Measurements from ENCODE around the gene CRABP2.

The CRABP2 gene

DNA sequence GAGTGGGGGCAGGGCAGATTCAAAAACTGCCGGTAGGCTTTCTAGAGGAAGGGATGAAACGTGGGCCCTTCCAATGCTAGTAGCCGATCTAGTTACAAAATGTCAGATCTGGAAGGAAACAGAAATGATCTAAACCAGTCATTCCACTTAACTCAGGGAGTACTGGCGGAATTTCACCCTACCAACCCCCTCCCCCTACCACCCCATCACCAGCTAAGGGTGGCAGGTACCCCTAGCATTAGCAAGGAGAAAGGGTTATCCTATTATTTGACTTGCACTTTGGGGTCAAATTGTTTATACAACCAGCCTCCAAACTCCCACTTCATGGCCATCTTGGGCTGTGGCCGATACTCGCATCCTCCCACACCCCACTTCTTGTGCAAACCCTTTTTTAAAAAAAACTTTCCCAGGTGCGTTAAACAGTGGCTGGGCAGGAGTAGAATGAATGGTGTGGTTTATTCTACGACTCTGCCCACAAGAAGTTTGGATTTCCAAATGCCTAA is 36.1 kb upstream of the CRABP2 start:
- no peak for DNase-seq (ENCODE audit: low read depth)

DNA sequence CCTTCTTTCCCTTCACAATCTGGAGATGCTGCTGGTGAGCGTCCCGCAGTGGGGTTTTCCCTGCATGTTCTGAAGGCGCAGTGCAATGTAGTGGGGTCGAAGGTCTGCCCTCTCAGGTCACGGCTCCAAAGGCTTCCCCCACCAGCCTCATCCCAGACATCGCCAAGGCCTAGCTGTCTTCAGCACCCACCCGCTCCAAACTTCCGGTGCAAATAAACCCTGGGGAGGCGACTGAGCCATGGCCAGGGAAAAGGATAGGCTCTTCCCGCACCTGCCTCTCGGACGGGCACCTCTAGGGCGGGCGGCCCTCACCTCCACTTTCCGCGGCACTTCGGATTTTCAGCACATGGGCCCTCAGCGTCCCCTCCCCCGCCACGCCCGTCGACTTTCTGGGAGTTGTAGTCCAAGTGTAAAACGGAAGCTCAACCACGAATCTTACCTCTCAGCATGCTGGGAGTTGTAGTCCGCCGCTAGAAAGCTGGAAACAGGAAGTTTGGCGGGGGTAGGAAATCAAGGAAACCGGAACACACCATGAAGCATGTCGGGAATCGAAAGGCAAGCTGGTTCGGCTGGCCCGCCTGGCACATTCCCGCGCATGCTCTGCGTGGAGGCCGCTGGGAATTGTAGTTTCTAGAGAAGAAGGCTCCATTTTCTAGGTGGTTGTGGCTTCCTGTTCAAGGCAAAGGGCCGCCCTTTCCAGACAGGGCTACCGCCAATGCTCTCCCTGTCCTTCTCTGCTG is 35.5 kb upstream of the CRABP2 start, which contains the start of gene MRPL24:
MRPL24 (minus strand) TSS at position 348 of the 740 bp plus-strand sequence. CDS start 2,384 bp downstream, outside the sequence.
- peak; percentile 95 for DNase-seq (ENCODE audit: low read depth)

DNA sequence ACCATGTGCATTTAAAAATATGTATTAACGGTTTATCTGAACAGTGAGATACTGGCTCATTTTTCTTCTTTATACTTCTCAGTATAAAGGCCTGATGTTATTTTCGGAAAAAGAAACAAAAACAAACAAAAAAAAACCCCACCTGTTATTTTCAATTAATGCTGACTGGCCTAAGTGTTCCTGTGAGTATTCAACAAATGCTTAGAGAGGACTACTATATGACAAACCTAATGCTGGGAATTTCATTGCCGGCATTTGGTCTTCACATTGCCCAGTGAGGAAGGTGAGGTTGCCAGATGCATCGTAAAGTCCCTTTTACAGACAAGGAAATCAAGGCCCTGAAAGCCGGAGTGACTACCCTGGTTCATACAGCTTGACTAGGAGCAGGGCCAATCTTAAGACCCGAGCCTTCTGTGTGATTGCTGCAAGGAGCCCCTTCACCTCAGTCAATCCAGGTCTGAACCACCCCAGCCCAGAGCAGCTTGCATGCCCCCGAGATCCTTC is 34.9 kb upstream of the CRABP2 start:
- no peak for DNase-seq (ENCODE audit: low read depth)

DNA sequence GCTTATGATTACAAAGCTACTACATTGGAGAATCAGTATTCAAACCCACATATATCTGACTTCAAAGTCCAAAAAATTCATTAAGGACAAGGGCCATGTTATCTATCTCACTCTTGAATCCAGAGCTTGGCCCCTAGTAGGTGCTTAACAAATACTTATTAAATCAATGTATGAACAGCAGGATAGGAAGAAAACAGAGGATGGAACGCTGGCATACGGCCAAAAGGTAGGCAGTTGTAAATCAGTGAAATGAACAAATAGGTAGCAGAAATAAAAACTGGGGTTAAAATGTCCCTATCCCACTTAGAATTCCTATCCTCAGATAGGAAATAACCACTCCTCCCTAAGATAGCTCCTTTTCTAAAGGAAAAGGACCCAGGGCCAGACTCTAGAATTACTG is 33.5 kb upstream of the CRABP2 start:
- DNase-seq (ENCODE audit: low read depth), result no peak

DNA sequence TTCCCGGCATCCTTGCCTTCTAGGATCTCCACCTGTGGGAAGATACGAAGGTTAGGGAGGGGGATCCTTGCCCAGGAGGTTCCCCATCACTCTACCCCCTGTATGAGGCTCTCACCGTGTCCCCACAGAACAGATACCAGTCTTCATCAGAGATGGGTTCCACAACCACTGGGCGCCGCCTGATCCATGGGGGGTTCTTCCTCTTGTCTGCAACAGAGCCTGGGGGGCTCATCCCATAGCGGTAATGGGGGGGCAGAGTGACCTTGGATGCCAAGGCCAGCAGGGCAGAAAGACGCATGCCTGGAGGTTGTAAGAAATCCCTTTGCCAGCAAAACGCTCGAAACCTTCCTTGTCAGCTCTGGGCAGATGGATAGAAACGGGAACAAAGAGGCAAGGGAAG is 33.0 kb upstream of the CRABP2 start:
- no peak for DNase-seq (ENCODE audit: low read depth)

DNA sequence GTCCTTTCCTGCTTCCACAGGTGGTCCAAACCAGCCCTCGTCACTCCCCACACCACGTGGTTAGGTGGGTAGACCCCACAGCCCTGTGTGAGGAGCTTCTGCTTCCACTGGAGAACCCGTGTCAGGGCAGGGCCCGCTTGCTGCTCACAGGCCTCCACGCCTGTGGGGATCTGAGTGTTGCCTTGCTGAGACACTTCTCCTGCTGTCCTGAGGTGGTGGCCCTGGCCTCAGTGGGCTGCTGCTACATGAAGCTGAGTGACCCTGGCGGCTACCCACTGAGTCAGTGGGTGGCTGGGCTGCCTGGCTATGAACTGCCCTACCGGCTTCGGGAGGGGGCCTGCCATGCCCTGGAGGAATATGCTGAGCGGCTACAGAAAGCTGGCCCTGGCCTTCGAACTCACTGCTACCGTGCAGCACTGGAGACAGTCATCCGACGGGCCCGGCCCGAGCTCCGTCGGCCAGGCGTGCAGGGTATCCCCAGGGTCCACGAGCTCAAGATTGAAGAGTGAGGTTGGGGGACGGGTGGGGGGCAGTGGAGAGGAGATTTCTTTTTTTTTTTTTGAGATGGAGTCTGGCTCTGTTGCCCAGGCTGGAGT is 28.7 kb upstream of the CRABP2 start:
- no peak for DNase-seq (ENCODE audit: low read depth)

DNA sequence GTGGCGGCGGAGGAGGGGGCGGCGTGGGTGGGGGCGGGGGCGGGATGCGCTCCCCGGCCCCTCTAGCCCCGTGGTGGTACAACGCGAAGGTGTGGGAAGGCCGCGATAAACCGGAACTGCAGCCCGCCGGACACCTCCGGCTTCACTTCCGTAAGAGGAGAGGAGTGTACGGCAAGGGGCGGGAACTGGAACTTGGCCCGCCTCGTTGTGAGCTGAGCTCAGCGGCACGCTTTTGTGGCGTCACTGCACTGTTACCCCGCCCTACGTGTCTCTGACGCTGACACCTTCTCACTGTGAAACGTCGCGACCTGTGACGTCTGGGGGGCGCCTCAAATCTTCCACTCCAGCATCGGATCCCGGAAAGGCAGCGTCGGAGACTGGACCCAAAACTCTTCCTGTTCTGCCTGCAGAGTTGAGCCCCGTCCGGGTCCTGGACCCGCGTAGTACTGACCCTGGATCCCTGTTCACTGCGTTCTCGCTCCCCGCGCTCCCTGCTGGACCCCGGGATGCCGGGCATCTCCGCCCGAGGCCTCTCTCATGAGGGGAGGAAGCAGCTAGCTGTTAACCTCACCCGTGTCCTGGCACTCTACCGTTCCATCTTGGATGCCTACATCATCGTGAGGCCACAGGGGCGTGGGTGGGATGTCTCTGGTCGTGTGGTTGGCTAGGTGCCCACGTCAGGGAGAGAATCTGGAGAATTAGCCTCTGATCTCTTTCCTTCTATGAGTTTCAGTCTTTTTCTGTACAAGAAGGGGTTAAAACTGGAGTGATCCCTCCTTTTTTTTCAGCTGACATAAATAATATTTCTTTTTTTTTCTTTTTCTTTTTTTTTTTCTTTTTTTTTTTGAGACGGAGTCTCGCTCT is 23.4 kb upstream of the CRABP2 start, which contains the start of gene ISG20L2:
ISG20L2 (minus strand) TSS at position 168 of the 864 bp plus-strand sequence. CDS start 1,114 bp downstream, outside the sequence.
- DNase-seq (ENCODE audit: low read depth), result peak; percentile 95

DNA sequence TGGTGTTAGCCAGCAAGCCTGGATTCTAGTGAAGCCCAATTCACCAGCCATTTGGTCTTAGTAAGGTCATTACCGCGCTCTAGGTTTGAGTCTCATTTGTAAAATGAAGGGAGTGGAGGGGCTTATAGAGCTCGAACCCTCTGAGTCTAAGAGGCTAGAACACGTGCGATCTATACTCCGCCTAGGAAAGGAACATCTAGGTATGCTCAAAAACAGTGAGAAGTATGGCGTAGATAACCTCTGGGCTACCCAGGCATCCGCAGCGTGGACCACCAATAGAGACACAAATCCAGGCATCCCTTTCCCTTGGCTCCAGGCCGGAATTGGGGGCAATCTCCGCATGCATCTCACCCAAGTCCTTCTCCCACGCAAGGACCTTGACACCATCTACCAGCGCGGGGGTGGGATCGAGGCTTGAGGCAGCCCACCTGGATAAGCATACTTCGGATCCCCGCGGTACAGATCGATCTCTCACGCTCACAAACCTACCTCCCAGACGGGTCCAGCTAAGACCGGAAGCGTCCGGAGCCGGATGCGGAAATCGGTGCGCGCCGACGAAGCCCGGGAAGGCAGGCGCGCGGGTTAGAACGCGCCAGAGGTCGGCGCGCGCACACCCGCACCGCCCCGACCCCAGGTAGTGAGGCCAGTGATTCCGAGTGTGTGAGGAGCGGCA is 22.7 kb upstream of the CRABP2 start, which contains the start of gene METTL25B:
METTL25B (plus strand) TSS at position 544 of the 673 bp plus-strand sequence. CDS start 636 bp downstream, outside the sequence.
- DNase-seq (ENCODE audit: low read depth), result peak; percentile 57

DNA sequence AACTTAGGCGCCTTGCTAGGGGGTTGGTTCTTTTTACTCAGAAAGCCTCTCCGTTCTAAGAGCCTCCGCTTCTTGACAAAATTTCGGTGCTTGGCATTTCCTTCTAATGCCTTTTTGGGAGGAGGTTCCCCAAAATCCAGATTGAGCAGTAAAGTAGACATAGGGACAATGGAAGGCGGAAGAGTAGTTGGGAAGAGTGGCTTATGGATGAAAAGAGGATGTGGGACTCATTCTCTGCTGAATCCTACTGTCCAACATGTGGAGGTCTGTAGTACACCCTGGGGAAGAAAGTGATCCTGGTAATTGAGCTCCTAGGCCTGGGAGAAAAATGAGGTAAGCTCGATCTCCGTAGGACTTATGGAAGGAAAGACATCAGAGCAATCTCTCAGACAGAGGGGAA is 22.1 kb upstream of the CRABP2 start:
- DNase-seq (ENCODE audit: low read depth), result no peak

DNA sequence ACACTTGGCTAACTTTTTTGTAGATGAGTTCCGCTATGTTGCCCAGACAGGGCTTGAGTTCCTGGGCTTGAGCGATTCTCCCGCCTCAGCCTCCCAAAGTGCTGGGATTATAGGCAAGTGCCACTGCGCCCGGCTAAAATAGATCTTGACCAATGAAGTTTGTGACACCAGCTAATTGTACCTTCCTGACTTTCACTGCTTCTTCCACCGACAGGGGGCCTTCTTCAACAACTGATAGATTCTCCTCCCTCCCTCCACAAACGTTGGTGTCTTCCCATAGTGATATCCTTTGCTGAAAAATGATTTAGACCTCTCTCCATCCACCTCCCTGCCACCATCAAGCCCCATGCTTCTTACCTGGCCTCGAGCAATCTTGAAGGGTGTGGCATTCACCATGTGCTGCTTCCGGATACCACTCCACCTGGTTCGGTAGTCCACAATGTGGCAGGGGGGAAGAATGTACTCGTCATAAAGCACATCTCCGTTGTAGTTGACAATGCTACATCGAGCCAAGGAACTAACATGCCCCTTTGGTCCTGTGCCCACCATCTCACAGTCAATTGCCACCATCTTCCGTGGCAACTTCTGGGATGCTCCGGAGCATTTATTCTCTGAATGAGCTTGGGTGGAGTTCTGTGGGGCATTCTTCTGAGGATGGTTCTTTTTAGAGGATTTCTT is 21.3 kb upstream of the CRABP2 start:
- DNase-seq (ENCODE audit: low read depth), result no peak

DNA sequence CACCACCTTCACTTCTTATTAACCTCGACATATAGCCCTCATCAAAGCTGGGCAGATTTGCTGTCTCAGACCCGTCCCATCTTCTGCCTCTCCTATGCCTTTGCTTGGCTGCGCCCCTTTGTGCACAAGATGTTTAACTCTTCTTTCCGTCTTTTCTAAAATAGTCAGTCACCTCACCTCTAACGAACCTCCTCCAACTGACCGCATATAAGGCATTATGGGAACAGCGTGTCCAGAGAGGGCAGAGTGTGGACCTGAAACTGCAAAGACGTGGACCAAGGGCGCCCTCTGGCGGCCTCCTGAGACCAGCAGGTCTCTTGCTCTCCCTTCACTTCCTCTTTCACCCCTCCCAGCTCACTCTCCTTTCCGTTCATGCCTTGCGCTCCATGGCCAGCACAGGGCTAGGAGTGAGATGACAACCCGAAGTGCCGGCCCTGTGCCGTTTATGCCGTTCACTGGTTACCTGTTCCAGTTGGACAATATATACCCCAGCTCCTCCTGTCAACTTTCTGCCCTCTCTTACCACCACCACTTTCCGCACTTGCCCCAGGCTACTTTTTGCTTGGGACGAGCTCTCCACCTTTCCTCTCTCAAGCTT is 20.4 kb upstream of the CRABP2 start:
- peak; percentile 60 for DNase-seq (ENCODE audit: low read depth)

DNA sequence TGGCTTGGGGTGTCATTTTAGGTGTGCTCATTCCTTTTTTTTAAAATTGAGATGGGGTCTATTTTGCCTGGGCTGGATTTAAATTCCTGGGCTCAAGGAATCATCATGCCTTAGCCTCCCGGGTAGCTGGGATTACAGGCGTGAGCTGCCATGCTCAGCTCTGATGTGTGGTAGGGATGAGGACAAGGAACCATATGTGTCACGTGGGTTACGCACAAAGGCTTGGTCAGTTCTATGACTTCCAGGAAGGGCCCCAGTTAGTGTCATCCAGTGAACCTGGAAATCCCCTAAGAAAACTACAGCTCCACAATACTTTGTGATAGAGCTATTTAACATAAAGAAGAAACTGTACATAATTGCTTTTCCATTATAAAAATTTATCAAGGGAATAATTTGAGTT is 16.2 kb upstream of the CRABP2 start:
- no peak for DNase-seq (ENCODE audit: low read depth)

DNA sequence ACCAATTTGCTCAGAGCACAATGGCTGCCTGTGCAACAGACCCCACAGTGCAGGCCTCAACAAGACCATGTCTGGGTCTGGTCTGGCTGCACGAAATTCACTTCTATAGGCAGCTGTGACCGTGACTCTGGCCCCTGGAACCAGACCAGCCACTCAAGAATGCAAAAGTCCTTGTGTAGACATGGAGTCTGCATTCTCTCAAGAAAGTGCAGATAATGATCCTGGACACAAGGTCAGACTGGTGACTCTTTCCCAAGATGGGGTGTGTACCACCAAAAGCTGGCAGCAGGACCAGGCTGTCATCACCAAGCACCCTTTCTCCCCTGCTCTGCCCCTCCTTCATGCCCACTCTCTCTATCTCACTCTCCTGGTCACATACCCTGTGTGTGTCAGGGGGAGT is 15.7 kb upstream of the CRABP2 start:
- DNase-seq (ENCODE audit: low read depth), result no peak

DNA sequence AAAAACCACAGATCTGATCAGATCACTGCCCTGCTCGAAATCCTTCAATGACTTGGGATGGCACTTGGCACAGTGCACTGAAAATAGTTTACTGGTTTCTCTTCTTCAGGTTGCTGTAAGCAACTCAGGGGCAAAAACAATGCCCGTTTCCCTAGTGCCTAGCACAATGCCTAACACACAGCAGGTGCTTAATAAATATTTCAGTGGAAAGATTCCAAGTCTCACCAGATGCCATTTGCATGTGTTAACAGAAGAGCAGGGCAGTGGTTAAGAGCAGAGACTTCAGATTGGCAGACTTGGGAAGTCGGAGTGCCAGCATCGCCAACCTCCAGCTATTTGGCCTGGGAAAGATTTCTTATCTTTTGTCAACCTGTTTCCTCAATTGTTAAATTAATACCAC is 12.0 kb upstream of the CRABP2 start:
- DNase-seq (ENCODE audit: low read depth), result no peak

DNA sequence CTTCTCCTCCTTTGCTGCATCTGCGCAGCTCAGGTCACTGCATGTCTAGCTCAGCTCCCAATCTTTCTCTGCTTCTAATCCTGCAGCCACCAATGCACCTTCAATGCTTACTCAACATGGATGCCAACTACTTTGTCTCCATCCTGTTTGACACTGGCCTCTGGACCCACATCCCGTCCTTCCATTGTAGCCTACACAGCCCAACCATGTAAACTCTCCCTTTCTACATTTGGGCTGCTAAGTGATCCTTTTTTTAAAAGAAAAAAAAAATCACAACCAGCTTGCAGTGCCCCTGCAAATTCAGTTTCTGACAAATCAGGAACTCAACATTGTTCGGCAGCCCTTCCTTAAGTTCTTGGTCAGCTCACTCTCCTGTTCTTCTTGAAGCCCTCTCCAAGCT is 9.4 kb upstream of the CRABP2 start:
- DNase-seq (ENCODE audit: low read depth), result no peak

DNA sequence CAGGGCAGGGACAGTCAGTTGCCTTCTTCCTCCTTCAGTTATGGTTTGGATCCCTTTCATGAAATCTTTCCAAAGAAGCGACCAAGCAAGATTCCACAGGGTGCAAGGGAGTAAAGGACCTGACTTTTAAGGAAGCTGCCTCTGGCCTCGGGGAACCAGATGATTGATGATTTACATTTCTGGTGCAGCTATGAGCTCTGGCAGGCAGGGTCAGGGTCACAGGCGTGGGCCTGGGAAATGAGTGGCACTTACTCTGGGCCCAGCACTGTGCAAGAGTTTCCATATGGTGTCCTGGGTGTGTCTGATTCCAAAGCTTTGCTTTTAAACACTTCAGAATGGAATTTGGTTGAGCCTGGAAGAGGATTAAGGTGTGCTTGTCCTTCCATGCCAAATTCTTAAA is 7.2 kb upstream of the CRABP2 start:
- no peak for DNase-seq (ENCODE audit: low read depth)

DNA sequence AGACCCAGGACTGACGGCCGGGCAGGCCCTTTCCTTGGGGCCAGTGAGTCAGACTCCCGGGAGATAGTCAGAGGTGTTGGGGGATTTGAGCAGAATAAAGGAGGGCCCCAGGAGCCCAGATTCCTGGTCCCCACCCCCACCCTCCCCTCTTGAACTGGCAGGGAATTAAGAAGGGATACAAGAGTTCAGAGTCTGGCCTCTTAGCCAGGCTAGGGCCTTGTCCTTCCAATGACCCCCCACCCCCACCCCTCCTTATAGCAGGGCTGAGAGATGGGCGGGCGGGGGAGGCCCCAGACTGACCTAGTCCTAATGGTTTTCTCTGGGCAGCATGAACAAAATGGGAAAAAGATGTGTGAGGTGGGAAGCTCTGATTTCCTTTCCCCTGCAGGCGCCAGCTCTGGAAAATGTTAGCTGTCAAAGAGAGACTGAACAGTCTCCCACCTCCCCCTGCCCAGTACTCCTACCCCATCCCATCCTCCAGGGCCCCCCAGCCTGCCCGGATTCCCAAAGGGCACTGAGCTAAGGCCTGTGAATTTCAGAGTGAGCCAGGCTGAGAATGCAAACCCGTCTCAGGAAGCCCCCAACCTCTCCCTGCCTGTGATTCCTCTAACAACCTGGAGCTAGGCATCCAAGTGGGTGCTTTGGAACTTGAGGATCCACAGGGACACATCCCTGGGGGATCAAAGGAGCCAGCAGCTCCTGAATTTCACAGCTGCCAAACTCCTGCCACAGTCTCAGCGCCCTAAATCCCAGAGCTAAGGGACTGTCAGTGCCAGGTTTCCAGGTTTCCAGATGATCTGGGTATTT is 5.8 kb upstream of the CRABP2 start:
- no peak for DNase-seq (ENCODE audit: low read depth)

DNA sequence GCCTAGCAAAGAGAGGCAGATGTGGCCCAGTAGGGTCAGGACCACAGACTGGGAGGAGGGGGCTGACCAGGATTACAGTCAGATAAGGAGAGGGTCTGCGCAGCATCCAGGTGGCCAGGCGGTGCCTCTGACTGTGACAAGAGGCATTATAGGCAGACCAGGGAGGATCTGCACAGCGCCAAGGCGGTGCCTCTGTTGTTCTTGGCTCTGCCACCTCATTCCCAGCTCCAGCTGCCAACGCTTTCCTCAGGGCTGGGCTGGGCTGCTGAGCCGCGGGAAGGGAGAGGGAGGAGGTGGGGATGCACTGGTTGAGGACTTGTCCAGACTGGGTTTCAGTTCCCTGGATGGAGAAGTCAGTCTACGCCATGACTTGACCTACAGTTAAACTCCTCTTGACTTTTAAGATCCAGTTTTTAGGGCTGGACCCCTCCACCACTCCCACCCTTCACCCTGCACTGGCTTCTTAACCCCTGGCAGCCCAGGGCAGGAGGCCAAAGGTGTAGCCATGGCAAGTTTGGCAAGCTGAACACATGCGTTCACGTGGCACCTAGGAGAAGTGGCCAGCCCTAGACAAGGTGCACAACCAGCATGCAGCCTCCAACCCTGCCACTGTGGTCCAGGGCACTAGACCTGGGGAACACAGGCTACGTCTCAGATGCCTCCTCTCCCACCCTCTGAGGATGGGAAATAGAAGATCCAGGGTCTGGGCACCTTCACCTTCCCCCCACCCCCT is 4.5 kb upstream of the CRABP2 start:
- DNase-seq (ENCODE audit: low read depth), result no peak

DNA sequence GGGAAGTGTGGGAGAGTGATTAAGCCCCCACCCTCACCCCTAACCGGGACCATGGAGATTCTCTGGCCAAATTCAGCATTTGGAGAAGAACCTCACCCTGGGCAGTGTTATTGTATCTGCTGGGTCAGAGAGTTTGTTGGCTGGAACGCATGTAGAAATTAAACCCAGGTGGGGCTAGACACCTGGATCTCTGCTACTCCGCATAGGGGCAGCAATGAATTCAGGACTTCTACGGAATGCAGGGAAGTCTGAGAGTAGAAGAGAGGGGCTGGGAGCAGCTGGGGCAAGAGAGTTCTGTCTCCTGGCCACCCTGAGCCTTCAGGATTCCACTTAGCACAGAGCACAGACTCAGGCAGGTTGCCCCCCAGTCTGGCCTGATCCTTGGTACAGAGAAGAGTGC is 3.6 kb upstream of the CRABP2 start:
- no peak for DNase-seq (ENCODE audit: low read depth)
